Measurements from ENCODE around the gene BACH2.

The BACH2 gene

GRCh38 chr6:90019216-90019615 lies 277.4 kb downstream of the BACH2 start:
- Histone ChIP-seq H3F3A (ENCODE audit: insufficient read depth) (no peaks in the 10 kb centered on the region), H3K4me2 (ENCODE audit: low read depth, low read length, poor library complexity, severe bottlenecking) (no peak overlapping the region), H3K9me3 (ENCODE audit: insufficient read depth, low read length) (no peaks in the 10 kb centered on the region), H2AFZ (ENCODE audit: low read depth, low read length, severe bottlenecking) (no peak overlapping the region), H4K20me1 (ENCODE audit: low read depth, low read length) (no peaks in the 10 kb centered on the region), H3K79me2 (ENCODE audit: insufficient read depth, low read length) (no peaks in the 10 kb centered on the region), H3K9ac (ENCODE audit: low read length) (no peak overlapping the region), H3K27ac (ENCODE audit: low read depth, low read length) (no peak overlapping the region), H3K4me3 (ENCODE audit: insufficient read depth, low read length, poor library complexity, severe bottlenecking) (no peak overlapping the region), H3K36me3 (ENCODE audit: low read length) (peaks cover 3% of the 10 kb centered on the region; the same call in 1 of the 2 replicates), H3K27me3 (ENCODE audit: low read length) (no peaks in the 10 kb centered on the region), H3K9me2 (replicated peaks; ENCODE audit: insufficient read depth, low read length) (no peaks in the 10 kb centered on the region)
- TF ChIP-seq CTCF (IDR thresholded peaks at IDR 0.05; ENCODE audit: insufficient read depth, low read length, poor library complexity, severe bottlenecking) = no peak
- no peak for TF ChIP-seq EZH2phosphoT487 (conservative IDR thresholded peaks at IDR 0.05; ENCODE audit: low read length)

GRCh38 chr6:90015883-90016282 lies 280.8 kb downstream of the BACH2 start:
- peaks cover 3% of the 10 kb centered on the region; the same call in 1 of the 2 replicates for H3K36me3 ChIP-seq (ENCODE audit: low read length)
- no peaks in the 10 kb centered on the region for H3K27me3 ChIP-seq (ENCODE audit: low read length)
- H3K9me2 ChIP-seq (replicated peaks; ENCODE audit: insufficient read depth, low read length) = no peaks in the 10 kb centered on the region
- no peak overlapping the region for H3K4me2 ChIP-seq (ENCODE audit: low read depth, low read length, poor library complexity, severe bottlenecking)
- TF ChIP-seq CTCF (IDR thresholded peaks at IDR 0.05; ENCODE audit: insufficient read depth, low read length, poor library complexity, severe bottlenecking) (no peak), EZH2phosphoT487 (conservative IDR thresholded peaks at IDR 0.05; ENCODE audit: low read length) (no peak)
- no peak overlapping the region for H3K4me3 ChIP-seq (ENCODE audit: insufficient read depth, low read length, poor library complexity, severe bottlenecking)
- no peaks in the 10 kb centered on the region for H3K79me2 ChIP-seq (ENCODE audit: insufficient read depth, low read length)
- no peaks in the 10 kb centered on the region for H3F3A ChIP-seq (ENCODE audit: insufficient read depth)
- H3K27ac ChIP-seq (ENCODE audit: low read depth, low read length) = no peak overlapping the region
- no peaks in the 10 kb centered on the region for H4K20me1 ChIP-seq (ENCODE audit: low read depth, low read length)
- no peak overlapping the region for H3K9ac ChIP-seq (ENCODE audit: low read length)
- no peaks in the 10 kb centered on the region for H3K9me3 ChIP-seq (ENCODE audit: insufficient read depth, low read length)
- H2AFZ ChIP-seq (ENCODE audit: low read depth, low read length, severe bottlenecking) = no peak overlapping the region

GRCh38 chr6:90008908-90009501 lies 287.6 kb downstream of the BACH2 start:
- TF ChIP-seq CTCF (IDR thresholded peaks at IDR 0.05; ENCODE audit: insufficient read depth, low read length, poor library complexity, severe bottlenecking) = no peak
- no peak for TF ChIP-seq EZH2phosphoT487 (conservative IDR thresholded peaks at IDR 0.05; ENCODE audit: low read length)
- Histone ChIP-seq H3K27me3 (ENCODE audit: low read length) (no peaks in the 10 kb centered on the region), H3K27ac (ENCODE audit: low read depth, low read length) (no peak overlapping the region), H3K4me2 (ENCODE audit: low read depth, low read length, poor library complexity, severe bottlenecking) (no peak overlapping the region), H3K36me3 (ENCODE audit: low read length) (peaks cover 11% of the 10 kb centered on the region), H4K20me1 (ENCODE audit: low read depth, low read length) (no peaks in the 10 kb centered on the region), H3K9me2 (replicated peaks; ENCODE audit: insufficient read depth, low read length) (no peaks in the 10 kb centered on the region), H3K4me3 (ENCODE audit: insufficient read depth, low read length, poor library complexity, severe bottlenecking) (no peak overlapping the region), H2AFZ (ENCODE audit: low read depth, low read length, severe bottlenecking) (no peak overlapping the region), H3K79me2 (ENCODE audit: insufficient read depth, low read length) (no peaks in the 10 kb centered on the region), H3F3A (ENCODE audit: insufficient read depth) (no peaks in the 10 kb centered on the region), H3K9me3 (ENCODE audit: insufficient read depth, low read length) (no peaks in the 10 kb centered on the region), H3K9ac (ENCODE audit: low read length) (no peak overlapping the region)
